Prostate gland (tissue), 2 donors: Measurements from ENCODE around the gene ACTN1. TPM values are rescaled to one million over a fixed set of nuclear protein-coding genes. Genes with fewer than 3 reads are reported as not detected.

Source experiments
- DNase-seq: peaks from one replicate; pipeline ENCODE4 v3.0.0-alpha.2; 2019; ENCODE audit warnings: low spot score
- H3K27ac ChIP-seq, 2 donors: fragments of 200-600 bp; sonication (generic); 2 replicates each; pipeline ENCODE4 v1.5.1; 2017 to 2019
- H3K27me3 ChIP-seq: fragments of 200-600 bp; sonication (generic); replicated peaks from 2 replicates; pipeline ENCODE4 v1.5.1; 2019; ENCODE audit not compliant: insufficient read depth
- H3K36me3 ChIP-seq, 2 donors: fragments of 200-600 bp; sonication (generic); 1 replicate in 1 of 2; 2 replicates in 1 of 2; pipeline versions ENCODE4 v1.5.1 to v1.8.1; 2017 to 2019
- H3K4me1 ChIP-seq: fragments of 200-600 bp; sonication (generic); replicated peaks from 2 replicates; pipeline ENCODE4 v1.5.1; 2019
- H3K4me3 ChIP-seq, 2 donors: fragments of 200-600 bp; sonication (generic); 2 replicates each; pipeline ENCODE4 v1.5.1; 2017 to 2019
- H3K9me3 ChIP-seq: fragments of 200-600 bp; sonication (generic); 2 replicates; pipeline ENCODE4 v1.5.1; 2017
- POLR2A ChIP-seq: fragments of 450-650 bp; IDR thresholded peaks from one replicate; pipeline ENCODE4 v1.6.1; 2016; ENCODE audit warnings: antibody characterized with exemption, mild to moderate bottlenecking
- POLR2AphosphoS5 ChIP-seq: sonication (generic); formaldehyde crosslinking; IDR thresholded peaks from one replicate; pipeline ENCODE4 v1.6.1; 2017; ENCODE audit warnings: antibody characterized with exemption
- WGBS: methylation state at CpG from one replicate; pipeline ENCODE4 v1.1.5; 2018; 5-methylcytosine and 5-hydroxymethylcytosine counted together
- intact Hi-C: fragments of 100-400 bp; cut with DNase I; formaldehyde crosslinking; loops from one replicate; pipeline ENCODE4 v1.14.2; 2022
- total RNA-seq, 2 donors: library from RNA; depleted of rRNA; stranded (reverse); fragments of >200 nt; gene quantifications; one replicate each; pipeline ENCODE4 v1.1.0, GENCODE V29; 2016
- TF ChIP-seq, protein P1 (sequence below), 4 experiments: fragments of 200-600 bp in 2 of 4; fragments of 450-650 bp in 2 of 4; sonication (generic) in 2 of 4; IDR thresholded peaks; 1 replicate in 3 of 4; 2 replicates in 1 of 4; pipeline ENCODE4 v1.5.1; 2016 to 2019; ENCODE audit warnings: antibody characterized with exemption in 4 of 4, mild to moderate bottlenecking in 2 of 4, moderate library complexity in 2 of 4

Gene ACTN1
- total RNA-seq, 2 donors from 2014 or later = 197 to 240 TPM

DNA sequence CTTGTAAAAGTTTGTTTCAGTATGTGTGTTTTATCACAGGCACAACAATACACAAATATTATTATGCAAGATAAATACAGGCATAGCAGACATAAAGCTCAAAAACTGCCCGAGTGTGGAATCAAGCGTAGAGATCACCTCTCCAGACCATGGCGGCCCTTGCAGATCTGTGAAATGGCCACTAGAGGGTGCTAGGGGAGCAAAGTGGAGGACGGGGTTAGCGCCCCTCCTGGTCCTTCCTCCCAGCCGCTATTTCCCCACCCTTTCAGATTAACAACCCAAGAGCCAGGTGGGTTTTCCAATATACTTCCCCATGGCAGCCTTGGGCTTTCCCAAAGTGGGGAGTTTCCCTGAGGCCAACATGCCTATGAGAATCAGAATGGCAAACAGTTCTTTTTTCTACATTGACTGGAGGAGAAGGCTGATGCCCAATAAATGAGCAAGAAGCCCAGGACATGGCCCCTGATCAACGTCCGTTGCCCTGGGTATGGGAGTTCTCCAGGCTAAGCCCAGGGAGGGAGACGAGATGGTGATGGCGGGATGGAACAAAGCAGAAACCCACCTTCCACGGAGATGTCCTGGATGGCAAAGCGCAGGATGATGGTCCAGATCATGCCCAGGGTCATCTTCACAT, 67.4 kb downstream of the ACTN1 start:
- intact Hi-C loops = loop anchor here (5.0 kb wide), 2 partner anchors 66 to 181 kb away; partner anchors contain the start of gene ACTN1
- no peaks in the 10 kb centered on the region for H3K9me3 ChIP-seq
- H3K4me1 ChIP-seq = no peaks in the 10 kb centered on the region
- no peaks in the 10 kb centered on the region for H3K36me3 ChIP-seq
- peak overlapping the region; percentile 33 for H3K27ac ChIP-seq
- H3K27me3 ChIP-seq = no peaks in the 10 kb centered on the region
- TF ChIP-seq POLR2AphosphoS5 = peak; percentile 46
- no peak for TF ChIP-seq POLR2A
- TF ChIP-seq, protein P1, sequence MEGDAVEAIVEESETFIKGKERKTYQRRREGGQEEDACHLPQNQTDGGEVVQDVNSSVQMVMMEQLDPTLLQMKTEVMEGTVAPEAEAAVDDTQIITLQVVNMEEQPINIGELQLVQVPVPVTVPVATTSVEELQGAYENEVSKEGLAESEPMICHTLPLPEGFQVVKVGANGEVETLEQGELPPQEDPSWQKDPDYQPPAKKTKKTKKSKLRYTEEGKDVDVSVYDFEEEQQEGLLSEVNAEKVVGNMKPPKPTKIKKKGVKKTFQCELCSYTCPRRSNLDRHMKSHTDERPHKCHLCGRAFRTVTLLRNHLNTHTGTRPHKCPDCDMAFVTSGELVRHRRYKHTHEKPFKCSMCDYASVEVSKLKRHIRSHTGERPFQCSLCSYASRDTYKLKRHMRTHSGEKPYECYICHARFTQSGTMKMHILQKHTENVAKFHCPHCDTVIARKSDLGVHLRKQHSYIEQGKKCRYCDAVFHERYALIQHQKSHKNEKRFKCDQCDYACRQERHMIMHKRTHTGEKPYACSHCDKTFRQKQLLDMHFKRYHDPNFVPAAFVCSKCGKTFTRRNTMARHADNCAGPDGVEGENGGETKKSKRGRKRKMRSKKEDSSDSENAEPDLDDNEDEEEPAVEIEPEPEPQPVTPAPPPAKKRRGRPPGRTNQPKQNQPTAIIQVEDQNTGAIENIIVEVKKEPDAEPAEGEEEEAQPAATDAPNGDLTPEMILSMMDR (IDR thresholded peaks at IDR 0.05) = peak; percentile 90 to 97 (median 95)
- WGBS = 35% methylated on average over 12 of the region's 12 CpGs
- no peak overlapping the region for H3K4me3 ChIP-seq
- peak; percentile 66 for DNase-seq

- TF ChIP-seq POLR2AphosphoS5 (no peak), POLR2A (no peak)
- TF ChIP-seq, protein P1 (IDR thresholded peaks at IDR 0.05) = no peak
- Histone ChIP-seq H3K9me3 (no peaks in the 10 kb centered on the region), H3K27ac (peak overlapping the region in 1 of 2 donors; percentile 17), H3K4me1 (no peaks in the 10 kb centered on the region), H3K36me3 (no peaks in the 10 kb centered on the region), H3K4me3 (no peak overlapping the region), H3K27me3 (no peaks in the 10 kb centered on the region)
- intact Hi-C loops = loop anchor here (5.0 kb wide), 2 partner anchors 67 to 182 kb away; partner anchors contain the start of gene ACTN1
- 66% methylated on average over 9 of the region's 9 CpGs for WGBS
- no peak for DNase-seq
Observed at GRCh38 chr14:68910540-68910939, 68.6 kb downstream of the ACTN1 start.

DNA sequence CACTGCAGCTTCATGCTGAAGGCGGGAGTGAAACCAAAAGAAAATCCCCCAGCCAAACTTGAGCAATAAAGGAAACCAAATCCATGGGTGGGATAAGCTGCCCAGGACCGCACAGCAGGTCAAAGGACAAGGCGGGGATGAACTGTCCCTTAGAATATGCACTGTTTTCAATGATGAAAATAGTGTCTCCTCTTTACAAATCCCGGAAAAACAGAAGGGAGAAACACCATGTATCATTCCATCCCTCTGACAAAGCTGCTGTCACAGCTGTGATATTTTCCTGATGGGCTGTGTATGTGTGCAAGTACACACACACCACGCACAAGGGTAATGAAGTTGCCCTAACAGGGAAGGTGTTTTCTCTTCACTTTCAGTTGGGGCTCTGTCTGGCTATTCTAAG, 70.3 kb downstream of the ACTN1 start:
- no peak for DNase-seq
- Histone ChIP-seq H3K27ac (peak overlapping the region; percentile 55 to 56), H3K36me3 (peaks cover 0 to 5% of the 10 kb centered on the region in 2 donors), H3K27me3 (no peaks in the 10 kb centered on the region), H3K4me1 (no peaks in the 10 kb centered on the region), H3K4me3 (no peak overlapping the region), H3K9me3 (no peaks in the 10 kb centered on the region)
- 72% methylated on average over 5 of the region's 5 CpGs for WGBS
- TF ChIP-seq POLR2A = no peak
- TF ChIP-seq, protein P1 (IDR thresholded peaks at IDR 0.05) = no peak
- TF ChIP-seq POLR2AphosphoS5 = no peak
- intact Hi-C loops = no loop called here

- H3K4me3 ChIP-seq = no peak overlapping the region
- peak overlapping the region; percentile 55 to 56 for H3K27ac ChIP-seq
- peaks cover 0 to 10% of the 10 kb centered on the region in 2 donors for H3K36me3 ChIP-seq
- TF ChIP-seq POLR2A = no peak
- TF ChIP-seq POLR2AphosphoS5 = peak; percentile 5
- no peak for DNase-seq
- H3K4me1 ChIP-seq = no peaks in the 10 kb centered on the region
- no peaks in the 10 kb centered on the region for H3K9me3 ChIP-seq
- intact Hi-C loops = no loop called here
- WGBS = 49% methylated on average over 8 of the region's 8 CpGs
- no peaks in the 10 kb centered on the region for H3K27me3 ChIP-seq
Observed at GRCh38 chr14:68908201-68908600, 70.9 kb downstream of the ACTN1 start.

GRCh38 chr14:68906439-68906838, 72.7 kb downstream of the ACTN1 start:
- TF ChIP-seq POLR2AphosphoS5 (no peak), POLR2A (no peak)
- 77% methylated on average over 5 of the region's 5 CpGs for WGBS
- H3K9me3 ChIP-seq = no peaks in the 10 kb centered on the region
- no peak overlapping the region for H3K27ac ChIP-seq
- no peaks in the 10 kb centered on the region for H3K27me3 ChIP-seq
- H3K4me1 ChIP-seq = no peaks in the 10 kb centered on the region
- H3K36me3 ChIP-seq = peaks cover 1 to 21% of the 10 kb centered on the region in 2 donors
- H3K4me3 ChIP-seq = no peak overlapping the region
- DNase-seq = no peak
- intact Hi-C loops = no loop called here
